Bronchus fibroblast of lung (primary cell): ENCODE measurements around the gene SLC9A2. TPM values are rescaled to one million over a fixed set of nuclear protein-coding genes. Genes with fewer than 3 reads are reported as not detected.

Experiments used
- total RNA-seq: library from RNA; depleted of rRNA; stranded (reverse); fragments of >200 nt; gene quantifications from 2 replicates; pipeline ENCODE4 v1.2.3, GENCODE V29; 2015

The SLC9A2 gene, protein sequence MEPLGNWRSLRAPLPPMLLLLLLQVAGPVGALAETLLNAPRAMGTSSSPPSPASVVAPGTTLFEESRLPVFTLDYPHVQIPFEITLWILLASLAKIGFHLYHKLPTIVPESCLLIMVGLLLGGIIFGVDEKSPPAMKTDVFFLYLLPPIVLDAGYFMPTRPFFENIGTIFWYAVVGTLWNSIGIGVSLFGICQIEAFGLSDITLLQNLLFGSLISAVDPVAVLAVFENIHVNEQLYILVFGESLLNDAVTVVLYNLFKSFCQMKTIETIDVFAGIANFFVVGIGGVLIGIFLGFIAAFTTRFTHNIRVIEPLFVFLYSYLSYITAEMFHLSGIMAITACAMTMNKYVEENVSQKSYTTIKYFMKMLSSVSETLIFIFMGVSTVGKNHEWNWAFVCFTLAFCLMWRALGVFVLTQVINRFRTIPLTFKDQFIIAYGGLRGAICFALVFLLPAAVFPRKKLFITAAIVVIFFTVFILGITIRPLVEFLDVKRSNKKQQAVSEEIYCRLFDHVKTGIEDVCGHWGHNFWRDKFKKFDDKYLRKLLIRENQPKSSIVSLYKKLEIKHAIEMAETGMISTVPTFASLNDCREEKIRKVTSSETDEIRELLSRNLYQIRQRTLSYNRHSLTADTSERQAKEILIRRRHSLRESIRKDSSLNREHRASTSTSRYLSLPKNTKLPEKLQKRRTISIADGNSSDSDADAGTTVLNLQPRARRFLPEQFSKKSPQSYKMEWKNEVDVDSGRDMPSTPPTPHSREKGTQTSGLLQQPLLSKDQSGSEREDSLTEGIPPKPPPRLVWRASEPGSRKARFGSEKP
- not detected in 2 replicates for total RNA-seq

GRCh38 chr2:102619414-102620319 lies at the start of gene SLC9A2:
TSS of gene SLC9A2 (plus strand) at chr2:102619553. CDS start at chr2:102619849, 296 bp downstream.

Other genes with a start within 250 kb of the SLC9A2 start
- not detected in 2 replicates for gene IL18RAP, start 196.4 kb upstream of the SLC9A2 start, total RNA-seq
- not detected in 2 replicates for gene SLC9A4, start 146.3 kb upstream of the SLC9A2 start, total RNA-seq
- gene TMEM182, start 142.5 kb downstream of the SLC9A2 start, total RNA-seq: 1.7 and 1.9 TPM in 2 replicates